Measurements from ENCODE around the gene TECTA. TPM values are rescaled to one million over a fixed set of nuclear protein-coding genes. Genes with fewer than 3 reads are reported as not detected.

TECTA gene
- total RNA-seq, 4 donors from 2014 or later, result 0.49 to 1.4 (median 0.71) TPM

DNA sequence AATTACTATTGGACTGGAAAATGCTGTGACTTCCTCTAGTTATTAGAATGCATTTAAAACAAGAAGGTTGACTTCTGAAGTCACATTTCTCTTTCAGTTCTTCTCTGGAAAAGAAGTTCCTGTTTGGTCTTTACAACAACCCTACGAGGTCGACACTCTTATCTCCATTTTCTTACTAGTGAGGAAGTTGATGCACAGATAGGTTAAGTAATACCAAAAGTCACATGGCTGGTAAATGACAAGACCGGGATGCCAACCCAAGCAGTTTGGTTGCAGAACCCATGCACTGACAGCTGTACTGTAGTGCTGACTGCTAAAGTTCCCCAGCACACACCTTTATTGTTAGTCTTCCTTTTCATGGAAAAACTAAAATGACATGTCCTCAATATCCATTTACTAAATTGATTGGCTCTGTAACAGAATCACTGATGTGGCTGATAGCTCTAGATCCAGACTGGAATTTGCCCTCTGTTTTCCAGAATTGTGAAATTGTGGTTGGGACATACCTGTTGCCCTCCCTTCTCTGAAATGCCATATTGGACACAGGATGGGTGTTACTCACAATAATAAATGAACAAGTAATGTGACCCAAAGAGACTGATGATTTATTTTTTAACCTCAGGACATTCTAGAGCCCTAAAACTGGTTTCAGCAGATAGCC lies 9.4 kb upstream of the TECTA start:
- no peak for TF ChIP-seq CTCF (IDR thresholded peaks at IDR 0.05; ENCODE audit: low read depth)

GRCh38 chr11:121095561-121095960 lies 5.5 kb upstream of the TECTA start:
- TF ChIP-seq CTCF (IDR thresholded peaks at IDR 0.05; ENCODE audit: low read depth), result no peak

DNA sequence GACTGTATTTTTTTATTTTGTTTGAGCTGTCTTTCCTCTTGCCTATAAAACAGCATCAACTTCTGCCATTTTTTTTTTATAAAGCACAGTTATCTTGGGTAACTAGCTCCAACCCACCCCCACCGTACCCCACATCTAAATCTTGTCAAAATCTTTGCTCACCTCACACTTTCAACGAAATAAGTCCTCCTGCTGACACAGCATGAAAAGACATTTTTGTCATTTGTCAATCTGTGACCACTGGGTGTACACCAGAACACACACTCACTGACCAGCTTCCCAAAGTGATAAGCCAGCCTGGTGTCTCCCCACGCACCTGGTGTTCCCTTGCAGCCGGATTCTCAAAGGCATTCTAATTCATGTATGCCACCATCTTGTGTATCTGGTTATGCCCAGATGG lies 1.7 kb upstream of the TECTA start:
- TF ChIP-seq CTCF (IDR thresholded peaks at IDR 0.05; ENCODE audit: low read depth), result no peak

GRCh38 chr11:121099885-121100284 lies 1.2 kb upstream of the TECTA start:
- no peak for TF ChIP-seq CTCF (IDR thresholded peaks at IDR 0.05; ENCODE audit: low read depth)

DNA sequence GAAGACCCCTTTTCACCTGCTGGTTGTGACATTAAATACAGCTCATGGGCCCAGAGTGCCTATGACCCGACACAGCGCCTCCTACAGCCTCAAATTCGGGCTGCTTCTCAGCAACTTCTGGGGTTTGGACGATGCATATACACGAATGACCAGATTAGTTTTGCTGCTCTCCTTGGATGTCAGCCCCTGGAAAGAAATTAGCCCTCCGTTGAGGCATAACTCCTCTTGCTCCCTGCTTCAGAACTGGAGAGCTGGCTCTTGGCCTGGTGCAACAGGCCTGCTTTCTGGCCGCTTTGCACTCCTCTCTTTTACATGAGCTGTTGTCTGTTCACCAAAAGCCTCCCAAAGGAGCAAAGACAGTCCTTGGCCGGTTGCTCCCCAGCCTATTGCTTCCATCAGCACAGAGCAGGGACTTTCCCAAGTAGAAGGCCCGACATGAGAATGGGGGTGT lies 3.3 kb downstream of the TECTA start:
- TF ChIP-seq CTCF (IDR thresholded peaks at IDR 0.05; ENCODE audit: low read depth), result no peak

DNA sequence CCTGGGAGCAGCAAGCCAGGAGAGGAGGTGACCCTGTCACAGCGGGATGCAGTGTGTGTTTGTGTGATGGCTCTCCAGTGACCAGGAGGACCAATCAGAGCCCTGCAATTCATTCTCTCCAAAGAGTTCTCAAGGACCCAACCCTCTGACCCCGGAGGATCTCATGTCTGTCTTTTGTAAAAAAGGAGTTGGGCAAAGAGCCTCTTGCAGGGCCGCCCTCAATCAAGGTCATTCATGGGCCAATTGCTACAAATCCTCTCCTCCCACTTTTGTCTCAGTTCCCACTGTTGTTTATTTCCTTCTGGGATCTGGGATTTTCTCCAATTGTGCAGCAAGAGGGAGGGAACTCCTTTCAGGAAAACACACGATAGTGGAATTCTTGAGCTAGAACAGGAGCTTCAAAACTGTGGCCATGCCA lies 4.0 kb downstream of the TECTA start:
- TF ChIP-seq CTCF (IDR thresholded peaks at IDR 0.05; ENCODE audit: low read depth), result no peak

DNA sequence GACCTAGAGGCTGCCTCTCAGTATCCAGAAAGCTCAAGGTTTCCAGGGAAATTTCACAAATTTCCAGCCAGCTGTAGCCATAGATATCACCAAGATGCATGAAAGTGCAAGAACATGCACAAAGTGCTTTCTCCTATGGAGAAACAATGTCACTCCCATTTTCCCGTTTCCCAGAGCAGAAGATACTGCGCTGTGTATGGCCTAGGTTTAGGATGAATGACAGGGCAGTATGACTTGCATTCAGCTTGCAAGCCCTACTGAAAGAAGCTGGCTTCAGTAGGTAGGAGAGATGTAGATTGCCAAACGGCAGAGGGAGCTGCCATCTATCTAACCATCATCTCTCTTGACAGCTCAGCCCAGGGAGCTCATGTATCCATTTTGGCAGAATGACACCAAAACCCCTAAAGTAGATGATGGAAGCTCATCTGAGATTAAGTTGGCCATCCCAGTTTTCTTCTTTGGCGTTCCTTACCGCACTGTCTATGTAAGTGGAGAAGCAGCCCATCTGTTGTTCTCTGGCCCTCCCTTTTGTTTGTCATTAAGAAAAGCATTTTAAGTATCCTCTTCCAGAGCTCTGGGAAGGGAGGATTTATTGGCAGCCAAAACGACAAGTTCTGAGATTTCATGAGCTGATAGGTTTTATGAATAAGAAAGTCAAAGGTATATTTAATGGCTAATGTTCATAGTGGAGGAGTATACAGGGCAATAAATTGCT lies 4.6 kb downstream of the TECTA start:
- no peak for TF ChIP-seq CTCF (IDR thresholded peaks at IDR 0.05; ENCODE audit: low read depth)
